HepG2 (cell line): ENCODE measurements around the gene EFHC2. TPM values are rescaled to one million over a fixed set of nuclear protein-coding genes. Genes with fewer than 3 reads are reported as not detected.

Experiments
- ATAC-seq: fragments of 200-7000 bp; cut with Tn5 transposase; 3 replicates; pipeline ENCODE4 v1.9.1; 2020; ENCODE audit warnings: mild to moderate bottlenecking, moderate library complexity
- BruUV-seq: library from RNA; stranded (reverse); fragments of 400-500 nt; replicated peaks from 2 replicates; lab custom pipeline; 2021; lab: Mats Ljungman, UMichigan
- CTCF ChIA-PET: fragments of 300-600 bp; formaldehyde crosslinking; extraction: SDS; loops from one replicate; lab custom pipeline; 2021; ENCODE audit warnings: low total read pairs, inconsistent platforms, low intra/inter-chr PET ratio; lab: Yijun Ruan, JAX
- POLR2A ChIA-PET: fragments of 350-600 bp; sonication (Branson Sonifier 250); formaldehyde crosslinking; loops from one replicate; lab custom pipeline; 2020; ENCODE audit warnings: antibody characterized with exemption, inconsistent platforms; lab: Yijun Ruan, JAX
- DNase-seq: peaks from one replicate; pipeline ENCODE4 v3.0.0-alpha.2; 2015; ENCODE audit warnings: low spot score
- FAIRE-seq: peaks from 3 replicates; lab custom pipeline; 2011; peaks lifted over from hg19 to GRCh38; lab: Jason Lieb, UNC
- H2AFZ ChIP-seq: one replicate; pipeline ENCODE4 v1.6.1; 2011; ENCODE audit warnings: low read length, inconsistent platforms
- H3K27ac ChIP-seq: fragments of 300-600 bp; 3 replicates; pipeline ENCODE4 v1.8.0; 2011; ENCODE audit warnings: mixed run types, mild to moderate bottlenecking, mixed read lengths, low read length, inconsistent platforms; ENCODE audit not compliant: insufficient read depth; ENCODE audit errors: extremely low read length
- H3K27me3 ChIP-seq, 2 experiments: fragments of 200-600 bp in 1 of 2; 2 replicates in 1 of 2; 3 replicates in 1 of 2; pipeline versions ENCODE4 v1.6.0 to v1.8.0; 2011; ENCODE audit warnings: low read length in 2 of 2, mild to moderate bottlenecking in 2 of 2, moderate library complexity in 2 of 2, inconsistent platforms in 1 of 2; ENCODE audit not compliant: insufficient read depth in 2 of 2, control insufficient read depth in 1 of 2
- H3K36me3 ChIP-seq, 2 experiments: fragments of 200-600 bp in 1 of 2; replicated peaks in 1 of 2; 2 replicates in 1 of 2; 3 replicates in 1 of 2; pipeline versions ENCODE4 v1.5.1 to v1.8.0; 2011; ENCODE audit warnings: low read length in 2 of 2, inconsistent platforms in 1 of 2; ENCODE audit not compliant: insufficient read depth in 2 of 2, control insufficient read depth in 1 of 2
- H3K4me1 ChIP-seq: 2 replicates; pipeline ENCODE4 v1.5.1; 2012; ENCODE audit warnings: low read length, inconsistent platforms; ENCODE audit not compliant: insufficient read depth
- H3K4me2 ChIP-seq: 2 replicates; pipeline ENCODE4 v1.6.0; 2011; ENCODE audit warnings: low read depth, low read length, inconsistent platforms
- H3K4me3 ChIP-seq, 3 experiments: fragments of 200-600 bp in 1 of 3; sonication (generic), shearing (Covaris generic) in 1 of 3; replicated peaks in 1 of 3; 2 replicates each; pipeline ENCODE4 v1.5.1; 2011 to 2016; ENCODE audit warnings: low read length in 3 of 3, inconsistent platforms in 2 of 3, low read depth in 2 of 3, mild to moderate bottlenecking in 2 of 3, control low read depth in 1 of 3, mixed read lengths in 1 of 3; ENCODE audit not compliant: insufficient read depth in 1 of 3
- H3K79me2 ChIP-seq: one replicate; pipeline ENCODE4 v1.6.1; 2011; ENCODE audit warnings: low read length, inconsistent platforms; ENCODE audit not compliant: insufficient read depth
- H3K9ac ChIP-seq: 2 replicates; pipeline ENCODE4 v1.6.0; 2011; ENCODE audit warnings: mild to moderate bottlenecking, low read depth, low read length, inconsistent platforms; ENCODE audit not compliant: insufficient read depth
- H3K9me3 ChIP-seq: 2 replicates; pipeline ENCODE4 v1.5.1; 2012; ENCODE audit warnings: mild to moderate bottlenecking, low read length
- H4K20me1 ChIP-seq: 2 replicates; pipeline ENCODE4 v1.6.0; 2011; ENCODE audit warnings: inconsistent platforms, mild to moderate bottlenecking, low read length, moderate library complexity; ENCODE audit not compliant: insufficient read depth
- ARNT ChIP-seq: fragments of 450-650 bp; IDR thresholded peaks from 2 replicates; pipeline ENCODE4 v1.6.1; 2017
- FOXC1 ChIP-seq: sonication (generic); formaldehyde crosslinking; IDR thresholded peaks from 2 replicates; pipeline ENCODE4 v1.8.0; 2022; ENCODE audit warnings: mild to moderate bottlenecking, missing genetic modification reagents, borderline replicate concordance
- HNRNPLL ChIP-seq: fragments of 200-400 bp; formaldehyde crosslinking; IDR thresholded peaks from 2 replicates; pipeline ENCODE4 v1.6.1; 2017; ENCODE audit warnings: mild to moderate bottlenecking, low read depth, low read length; ENCODE audit not compliant: poor library complexity, severe bottlenecking
- KLF6 ChIP-seq: IDR thresholded peaks from 2 replicates; pipeline ENCODE4 v1.8.0; 2016; ENCODE audit warnings: missing biosample characterization, missing genetic modification reagents
- NFRKB ChIP-seq: fragments of 450-650 bp; IDR thresholded peaks from 2 replicates; pipeline ENCODE4 v1.6.1; 2017
- SIX4 ChIP-seq: sonication (generic); formaldehyde crosslinking; IDR thresholded peaks from 2 replicates; pipeline ENCODE4 v1.4.0; 2020; ENCODE audit warnings: missing genetic modification reagents
- in situ Hi-C: cut with HindIII; loops from 2 replicates; pipeline ENCODE4 v1.10.0; 2017; ENCODE audit warnings: low pct_unique_long_range_greater_than_20kb; ENCODE audit not compliant: extremely low pct_ligation_motif_present
- intact Hi-C: fragments of 100-400 bp; cut with micrococcal nuclease; formaldehyde crosslinking; loops from one replicate; pipeline ENCODE4 v1.10.0; 2022; ENCODE audit not compliant: unreplicated experiment
- polyA plus RNA-seq, 8 experiments: library from polyadenylated mRNA; depleted of rRNA in 3 of 8; stranded (reverse) in 7 of 8; unstranded in 1 of 8; fragments of >200 nt; fragmentation: Illumina TruSeq in 4 of 8; extraction: Trizol in 4 of 8; gene quantifications; 2 replicates each; pipeline versions ENCODE4 v1.2.1 to v1.2.3, GENCODE V29; 2011 to 2016; ENCODE audit warnings: low read depth in 4 of 8, missing spikeins in 1 of 8, mixed read lengths in 1 of 8; ENCODE audit not compliant: insufficient read depth in 1 of 8
- total RNA-seq, 5 experiments: library from RNA; depleted of rRNA; stranded (reverse); fragments of >200 nt; fragmentation: Illumina TruSeq; extraction: Trizol; gene quantifications; 2 replicates each; pipeline ENCODE4 v1.2.3, GENCODE V29; 2016; ENCODE audit warnings: low read depth in 1 of 5
- TF ChIP-seq, protein P1 (sequence below): sonication (generic); formaldehyde crosslinking; IDR thresholded peaks from 2 replicates; pipeline ENCODE4 v1.4.0; 2020; ENCODE audit warnings: missing genetic modification reagents
- TF ChIP-seq, protein P2 (sequence below): sonication (generic); formaldehyde crosslinking; IDR thresholded peaks from 2 replicates; pipeline ENCODE4 v1.4.0; 2020; ENCODE audit warnings: mild to moderate bottlenecking, missing genetic modification reagents

Gene EFHC2
- total and polyA plus RNA-seq, 2 of the 13 experiments (the other 11 are each of a cell fraction or from before 2014, with no cell fraction given), result not detected

DNA sequence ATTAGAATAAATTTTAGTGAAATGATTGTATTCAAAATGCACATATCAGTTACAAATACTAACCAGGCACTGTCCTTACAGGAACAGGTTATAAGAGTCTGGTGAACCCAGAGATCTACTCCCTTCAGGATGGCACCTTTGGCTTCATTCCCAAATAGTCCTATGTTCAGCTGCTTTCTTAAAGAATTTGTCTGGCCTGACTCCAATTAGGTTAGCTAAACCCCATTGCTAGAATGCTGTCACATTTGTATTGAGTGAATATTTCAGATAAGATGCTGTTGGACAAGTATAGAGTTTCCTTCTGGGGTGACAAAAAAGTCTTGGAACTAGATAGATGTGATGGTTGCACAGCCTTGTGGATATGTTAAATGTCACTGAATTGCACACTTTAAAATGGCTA is 69.4 kb downstream of the EFHC2 start:
- no peaks in the 10 kb centered on the region for H3K9me3 ChIP-seq
- H4K20me1 ChIP-seq, result no peaks in the 10 kb centered on the region
- in situ Hi-C loops, result no loop called here
- BruUV-seq, result no TSS peak
- no peak overlapping the region for H3K9ac ChIP-seq
- H3K4me2 ChIP-seq, result no peak overlapping the region
- no peaks in the 10 kb centered on the region for H3K79me2 ChIP-seq
- TF ChIP-seq KLF6 (CRISPR knock-in tag) (no peak), SIX4 (CRISPR knock-in tag) (no peak), NFRKB (no peak), HNRNPLL (no peak), ARNT (no peak), FOXC1 (no peak)
- TF ChIP-seq, protein P1, sequence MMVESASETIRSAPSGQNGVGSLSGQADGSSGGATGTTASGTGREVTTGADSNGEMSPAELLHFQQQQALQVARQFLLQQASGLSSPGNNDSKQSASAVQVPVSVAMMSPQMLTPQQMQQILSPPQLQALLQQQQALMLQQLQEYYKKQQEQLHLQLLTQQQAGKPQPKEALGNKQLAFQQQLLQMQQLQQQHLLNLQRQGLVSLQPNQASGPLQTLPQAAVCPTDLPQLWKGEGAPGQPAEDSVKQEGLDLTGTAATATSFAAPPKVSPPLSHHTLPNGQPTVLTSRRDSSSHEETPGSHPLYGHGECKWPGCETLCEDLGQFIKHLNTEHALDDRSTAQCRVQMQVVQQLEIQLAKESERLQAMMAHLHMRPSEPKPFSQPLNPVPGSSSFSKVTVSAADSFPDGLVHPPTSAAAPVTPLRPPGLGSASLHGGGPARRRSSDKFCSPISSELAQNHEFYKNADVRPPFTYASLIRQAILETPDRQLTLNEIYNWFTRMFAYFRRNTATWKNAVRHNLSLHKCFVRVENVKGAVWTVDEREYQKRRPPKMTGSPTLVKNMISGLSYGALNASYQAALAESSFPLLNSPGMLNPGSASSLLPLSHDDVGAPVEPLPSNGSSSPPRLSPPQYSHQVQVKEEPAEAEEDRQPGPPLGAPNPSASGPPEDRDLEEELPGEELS (CRISPR knock-in tag), result no peak
- TF ChIP-seq, protein P2, sequence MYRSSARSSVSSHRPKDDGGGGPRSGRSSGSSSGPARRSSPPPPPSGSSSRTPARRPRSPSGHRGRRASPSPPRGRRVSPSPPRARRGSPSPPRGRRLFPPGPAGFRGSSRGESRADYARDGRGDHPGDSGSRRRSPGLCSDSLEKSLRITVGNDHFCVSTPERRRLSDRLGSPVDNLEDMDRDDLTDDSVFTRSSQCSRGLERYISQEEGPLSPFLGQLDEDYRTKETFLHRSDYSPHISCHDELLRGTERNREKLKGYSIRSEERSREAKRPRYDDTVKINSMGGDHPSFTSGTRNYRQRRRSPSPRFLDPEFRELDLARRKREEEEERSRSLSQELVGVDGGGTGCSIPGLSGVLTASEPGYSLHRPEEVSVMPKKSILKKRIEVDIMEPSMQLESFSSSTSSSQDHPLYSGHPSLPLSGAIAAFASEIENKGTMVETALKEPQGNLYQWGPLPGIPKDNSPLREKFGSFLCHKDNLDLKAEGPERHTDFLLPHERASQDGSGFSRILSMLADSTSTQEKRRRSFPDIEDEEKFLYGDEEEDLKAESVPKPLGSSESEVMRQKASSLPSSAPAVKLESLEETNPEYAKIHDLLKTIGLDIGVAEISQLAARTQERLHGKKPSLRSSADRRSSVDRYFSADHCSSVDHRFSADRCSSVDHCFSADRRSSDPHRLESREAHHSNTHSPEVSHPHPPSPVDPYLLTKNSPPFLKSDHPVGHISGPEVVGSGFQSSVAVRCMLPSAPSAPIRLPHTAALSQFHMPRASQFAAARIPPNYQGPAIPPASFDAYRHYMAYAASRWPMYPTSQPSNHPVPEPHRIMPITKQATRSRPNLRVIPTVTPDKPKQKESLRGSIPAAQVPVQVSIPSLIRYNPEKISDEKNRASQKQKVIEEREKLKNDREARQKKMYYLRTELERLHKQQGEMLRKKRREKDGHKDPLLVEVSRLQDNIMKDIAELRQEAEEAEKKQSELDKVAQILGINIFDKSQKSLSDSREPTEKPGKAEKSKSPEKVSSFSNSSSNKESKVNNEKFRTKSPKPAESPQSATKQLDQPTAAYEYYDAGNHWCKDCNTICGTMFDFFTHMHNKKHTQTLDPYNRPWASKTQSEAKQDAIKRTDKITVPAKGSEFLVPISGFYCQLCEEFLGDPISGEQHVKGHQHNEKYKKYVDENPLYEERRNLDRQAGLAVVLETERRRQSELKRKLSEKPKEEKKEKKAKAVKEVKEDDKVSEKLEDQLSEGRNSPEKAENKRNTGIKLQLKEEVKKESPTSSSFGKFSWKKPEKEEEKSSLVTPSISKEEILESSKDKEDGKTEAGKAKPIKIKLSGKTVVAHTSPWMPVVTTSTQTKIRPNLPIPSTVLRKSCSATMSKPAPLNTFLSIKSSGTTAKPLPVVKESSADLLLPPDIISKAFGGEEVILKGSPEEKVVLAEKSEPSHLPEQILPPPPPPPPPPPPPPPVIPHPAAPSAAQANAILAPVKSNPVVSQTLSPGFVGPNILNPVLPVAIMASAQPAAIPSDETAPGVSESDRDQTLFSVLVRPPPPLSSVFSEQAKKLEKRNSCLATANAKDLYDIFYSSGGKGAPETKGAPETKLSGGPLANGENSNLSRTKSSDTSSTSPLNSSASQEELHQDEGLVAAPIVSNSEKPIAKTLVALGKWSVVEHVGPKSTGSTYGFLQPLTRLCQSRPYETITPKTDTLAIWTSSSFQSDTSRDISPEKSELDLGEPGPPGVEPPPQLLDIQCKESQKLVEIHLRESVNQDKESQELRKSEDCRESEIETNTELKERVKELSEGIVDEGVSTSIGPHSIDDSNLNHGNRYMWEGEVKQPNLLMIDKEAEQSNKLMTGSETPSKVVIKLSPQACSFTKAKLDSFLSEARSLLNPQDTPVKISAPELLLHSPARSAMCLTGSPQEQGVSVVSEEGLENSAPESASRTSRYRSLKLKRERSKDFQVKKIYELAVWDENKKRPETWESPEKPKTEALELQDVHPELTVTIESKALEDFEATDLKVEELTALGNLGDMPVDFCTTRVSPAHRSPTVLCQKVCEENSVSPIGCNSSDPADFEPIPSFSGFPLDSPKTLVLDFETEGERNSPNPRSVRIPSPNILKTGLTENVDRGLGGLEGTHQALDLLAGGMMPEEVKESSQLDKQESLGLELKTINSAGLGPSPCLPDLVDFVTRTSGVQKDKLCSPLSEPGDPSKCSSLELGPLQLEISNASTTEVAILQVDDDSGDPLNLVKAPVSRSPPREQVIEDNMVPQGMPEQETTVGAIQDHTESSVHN, result no peak
- TF ChIP-seq, all 625 proteins: peak for 0
- Histone ChIP-seq H3K36me3 (no peaks in the 10 kb centered on the region), H3K27ac (no peak overlapping the region), H3K4me1 (no peaks in the 10 kb centered on the region), H2AFZ (no peak overlapping the region), H3K4me3 (no peak overlapping the region), H3K27me3 (no peaks in the 10 kb centered on the region)
- CTCF ChIA-PET, result no interaction called here
- POLR2A ChIA-PET, result no interaction called here
- ATAC-seq (no peak), FAIRE-seq (no peak), DNase-seq (no peak)
- intact Hi-C loops, result no loop called here
